HepG2 (cell line): Measurements from ENCODE around the gene FGF18.

Source experiments
- BRD4 ChIP-seq: sonication (generic); formaldehyde crosslinking; IDR thresholded peaks from 2 replicates; pipeline ENCODE4 v1.4.0; 2020; ENCODE audit warnings: missing genetic modification reagents
- PAX8 ChIP-seq: sonication (generic); formaldehyde crosslinking; IDR thresholded peaks from 2 replicates; pipeline ENCODE4 v1.8.0; 2022; ENCODE audit warnings: mild to moderate bottlenecking, missing genetic modification reagents, borderline replicate concordance
- TF ChIP-seq, protein P1 (sequence below): sonication (generic); formaldehyde crosslinking; IDR thresholded peaks from 2 replicates; pipeline ENCODE4 v1.5.0; 2020; ENCODE audit warnings: mild to moderate bottlenecking, missing genetic modification reagents, moderate library complexity

DNA sequence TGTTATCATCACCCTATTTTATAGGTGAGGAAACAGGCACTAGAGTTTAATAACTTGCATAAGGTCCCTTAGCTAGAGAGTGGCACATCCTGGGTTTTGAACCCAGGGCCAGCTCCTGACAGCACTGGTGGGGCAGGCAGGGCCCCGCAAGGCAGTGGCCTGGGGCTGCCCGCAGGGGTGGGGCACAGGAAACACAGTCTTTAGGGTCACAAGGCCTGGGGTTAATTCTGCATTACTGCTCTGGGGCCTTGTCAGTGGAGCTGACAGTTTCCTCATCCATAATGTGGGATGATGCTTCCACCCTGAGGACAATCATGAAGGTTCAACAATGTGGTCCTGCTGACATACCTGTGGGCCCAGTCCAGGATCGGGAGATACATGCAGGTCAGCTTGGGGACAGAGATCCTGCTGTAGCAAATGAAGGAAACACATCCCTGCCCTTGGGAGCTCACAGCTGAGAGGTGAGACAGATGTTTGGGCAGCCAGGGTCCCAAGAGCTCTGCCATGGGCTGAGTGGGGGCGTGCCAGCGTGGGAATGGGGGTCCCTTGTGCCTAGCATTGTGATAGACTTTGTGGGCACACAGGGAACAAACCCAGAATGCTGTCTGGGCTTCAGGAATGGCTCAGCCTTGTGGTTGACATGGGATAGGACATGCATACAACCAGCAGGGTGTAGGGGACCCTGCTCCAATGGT, 14.7 kb downstream of the FGF18 start:
- TF ChIP-seq PAX8 = no peak
- TF ChIP-seq BRD4 (CRISPR knock-in tag) = no peak
- TF ChIP-seq, protein P1, sequence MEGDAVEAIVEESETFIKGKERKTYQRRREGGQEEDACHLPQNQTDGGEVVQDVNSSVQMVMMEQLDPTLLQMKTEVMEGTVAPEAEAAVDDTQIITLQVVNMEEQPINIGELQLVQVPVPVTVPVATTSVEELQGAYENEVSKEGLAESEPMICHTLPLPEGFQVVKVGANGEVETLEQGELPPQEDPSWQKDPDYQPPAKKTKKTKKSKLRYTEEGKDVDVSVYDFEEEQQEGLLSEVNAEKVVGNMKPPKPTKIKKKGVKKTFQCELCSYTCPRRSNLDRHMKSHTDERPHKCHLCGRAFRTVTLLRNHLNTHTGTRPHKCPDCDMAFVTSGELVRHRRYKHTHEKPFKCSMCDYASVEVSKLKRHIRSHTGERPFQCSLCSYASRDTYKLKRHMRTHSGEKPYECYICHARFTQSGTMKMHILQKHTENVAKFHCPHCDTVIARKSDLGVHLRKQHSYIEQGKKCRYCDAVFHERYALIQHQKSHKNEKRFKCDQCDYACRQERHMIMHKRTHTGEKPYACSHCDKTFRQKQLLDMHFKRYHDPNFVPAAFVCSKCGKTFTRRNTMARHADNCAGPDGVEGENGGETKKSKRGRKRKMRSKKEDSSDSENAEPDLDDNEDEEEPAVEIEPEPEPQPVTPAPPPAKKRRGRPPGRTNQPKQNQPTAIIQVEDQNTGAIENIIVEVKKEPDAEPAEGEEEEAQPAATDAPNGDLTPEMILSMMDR (CRISPR knock-in tag) = 0 out of 2 replicates have a peak, but pooled peaks have one; percentile 21
